Testis (tissue), 2 donors: ENCODE measurements around the gene MINDY4.

Experiments used
- POLR2A ChIP-seq: fragments of 450-650 bp; IDR thresholded peaks from one replicate; pipeline ENCODE4 v1.6.1; 2017; ENCODE audit warnings: antibody characterized with exemption, mild to moderate bottlenecking, moderate library complexity
- TF ChIP-seq, protein P1 (sequence below), 3 experiments: fragments of 450-650 bp in 2 of 3; fragments of 200-600 bp in 1 of 3; sonication (generic) in 1 of 3; IDR thresholded peaks; one replicate each; pipeline ENCODE4 v1.5.1; 2016 to 2019; ENCODE audit warnings: antibody characterized with exemption in 3 of 3, mild to moderate bottlenecking in 2 of 3, moderate library complexity in 1 of 3

DNA sequence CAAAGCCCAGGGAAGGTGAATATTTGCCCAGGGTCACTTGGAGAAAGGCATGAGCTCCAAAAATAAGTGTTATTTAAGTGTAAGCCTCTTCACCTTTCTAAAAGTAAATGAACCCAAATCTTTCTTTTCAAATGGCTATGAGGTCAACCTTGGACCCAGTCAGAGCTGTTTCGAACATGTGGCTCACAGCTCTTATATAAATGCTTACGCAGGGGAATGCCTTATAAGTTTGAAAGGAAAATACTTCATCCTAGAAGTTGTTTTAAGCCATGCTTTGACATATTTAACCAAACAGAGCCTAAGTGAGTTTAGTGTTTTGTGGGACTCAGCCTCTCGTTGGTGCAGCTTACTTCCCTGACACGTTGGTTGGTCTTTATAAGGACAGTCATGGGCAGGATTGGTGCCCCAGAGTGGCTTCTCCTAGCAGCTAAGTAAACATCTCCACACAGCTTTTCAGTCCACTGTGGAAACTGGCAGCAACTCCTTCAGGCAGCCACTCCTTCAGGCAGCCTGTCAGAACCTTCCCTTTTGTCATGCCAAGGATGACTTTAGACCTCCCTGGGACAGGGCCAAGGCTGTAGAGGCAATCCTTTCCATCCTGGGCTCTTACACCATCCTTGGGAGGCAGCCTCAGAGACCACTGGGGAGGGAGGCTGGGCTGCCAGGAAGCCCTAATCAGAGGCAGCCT is 43.6 kb downstream of the MINDY4 start:
- TF ChIP-seq, protein P1, sequence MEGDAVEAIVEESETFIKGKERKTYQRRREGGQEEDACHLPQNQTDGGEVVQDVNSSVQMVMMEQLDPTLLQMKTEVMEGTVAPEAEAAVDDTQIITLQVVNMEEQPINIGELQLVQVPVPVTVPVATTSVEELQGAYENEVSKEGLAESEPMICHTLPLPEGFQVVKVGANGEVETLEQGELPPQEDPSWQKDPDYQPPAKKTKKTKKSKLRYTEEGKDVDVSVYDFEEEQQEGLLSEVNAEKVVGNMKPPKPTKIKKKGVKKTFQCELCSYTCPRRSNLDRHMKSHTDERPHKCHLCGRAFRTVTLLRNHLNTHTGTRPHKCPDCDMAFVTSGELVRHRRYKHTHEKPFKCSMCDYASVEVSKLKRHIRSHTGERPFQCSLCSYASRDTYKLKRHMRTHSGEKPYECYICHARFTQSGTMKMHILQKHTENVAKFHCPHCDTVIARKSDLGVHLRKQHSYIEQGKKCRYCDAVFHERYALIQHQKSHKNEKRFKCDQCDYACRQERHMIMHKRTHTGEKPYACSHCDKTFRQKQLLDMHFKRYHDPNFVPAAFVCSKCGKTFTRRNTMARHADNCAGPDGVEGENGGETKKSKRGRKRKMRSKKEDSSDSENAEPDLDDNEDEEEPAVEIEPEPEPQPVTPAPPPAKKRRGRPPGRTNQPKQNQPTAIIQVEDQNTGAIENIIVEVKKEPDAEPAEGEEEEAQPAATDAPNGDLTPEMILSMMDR (IDR thresholded peaks at IDR 0.05) = no peak
- no peak for TF ChIP-seq POLR2A
